PC-9 (cell line): ENCODE measurements around the gene MED13L. TPM values are rescaled to one million over a fixed set of nuclear protein-coding genes. Genes with fewer than 3 reads are reported as not detected.

Source experiments
- BruUV-seq: library from RNA; stranded (reverse); fragments of 400-500 nt; replicated peaks from 2 replicates; lab custom pipeline; 2021; lab: Mats Ljungman, UMichigan
- CTCF ChIA-PET: fragments of 300-600 bp; sonication (Branson Sonifier 250); formaldehyde crosslinking; loops from one replicate; lab custom pipeline; 2022; ENCODE audit warnings: antibody characterized with exemption; lab: Charles Lee
- POLR2A ChIA-PET: fragments of 300-600 bp; sonication (Branson Sonifier 250); formaldehyde crosslinking; loops from one replicate; lab custom pipeline; 2022; ENCODE audit warnings: antibody characterized with exemption; ENCODE audit not compliant: unreplicated experiment; lab: Charles Lee
- DNase-seq, 2 experiments: peaks; one replicate each; pipeline versions ENCODE4 v3.0.0 to v3.0.0-alpha.2; 2015 to 2022; ENCODE audit warnings: mixed read lengths in 1 of 2
- H2AFZ ChIP-seq: fragments of 200-600 bp; sonication (generic); 2 replicates; pipeline ENCODE4 v1.8.1; 2017; ENCODE audit warnings: antibody characterized with exemption
- H3F3A ChIP-seq: fragments of 200-600 bp; sonication (generic); 2 replicates; pipeline ENCODE4 v1.8.1; 2017; ENCODE audit warnings: antibody characterized with exemption, mild to moderate bottlenecking, low read depth; ENCODE audit not compliant: insufficient read depth
- H3K27ac ChIP-seq: fragments of 200-600 bp; sonication (generic); 2 replicates; pipeline ENCODE4 v1.6.1; 2016; ENCODE audit warnings: mixed run types
- H3K27me3 ChIP-seq: fragments of 200-600 bp; sonication (generic); 2 replicates; pipeline ENCODE4 v1.6.1; 2016; ENCODE audit warnings: low read depth, mixed run types; ENCODE audit not compliant: insufficient read depth
- H3K36me3 ChIP-seq: fragments of 200-600 bp; sonication (generic); 2 replicates; pipeline ENCODE4 v1.6.1; 2016; ENCODE audit warnings: low read depth, mixed run types
- H3K4me1 ChIP-seq: fragments of 200-600 bp; sonication (generic); replicated peaks from 2 replicates; pipeline ENCODE4 v1.6.1; 2016; ENCODE audit warnings: mixed run types; ENCODE audit not compliant: insufficient read depth
- H3K4me2 ChIP-seq: fragments of 200-600 bp; sonication (generic); 2 replicates; pipeline ENCODE4 v1.6.1; 2017; ENCODE audit warnings: mixed run types
- H3K4me3 ChIP-seq: fragments of 200-600 bp; sonication (generic); 2 replicates; pipeline ENCODE4 v1.6.1; 2016; ENCODE audit warnings: mixed run types
- H3K79me2 ChIP-seq: fragments of 200-600 bp; sonication (generic); 2 replicates; pipeline ENCODE4 v1.6.1; 2017; ENCODE audit warnings: low read depth, mixed run types
- H3K9me2 ChIP-seq: fragments of 200-600 bp; sonication (generic); 2 replicates; pipeline ENCODE4 v1.8.1; 2017; ENCODE audit warnings: mild to moderate bottlenecking; ENCODE audit not compliant: insufficient read depth
- H3K9me3 ChIP-seq: fragments of 200-600 bp; sonication (generic); 2 replicates; pipeline ENCODE4 v1.8.1; 2016; ENCODE audit warnings: low read depth; ENCODE audit not compliant: insufficient read depth
- H4K20me1 ChIP-seq: fragments of 200-600 bp; sonication (generic); 2 replicates; pipeline ENCODE4 v1.8.1; 2017; ENCODE audit not compliant: insufficient read depth
- EZH2 ChIP-seq: fragments of 200-600 bp; sonication (generic); IDR thresholded peaks from 2 replicates; pipeline ENCODE4 v1.8.0; 2017; ENCODE audit warnings: antibody characterized with exemption, low read depth
- intact Hi-C: fragments of 100-400 bp; cut with micrococcal nuclease; formaldehyde crosslinking; loops from one replicate; pipeline ENCODE4 v1.10.0; 2022; ENCODE audit not compliant: unreplicated experiment
- total RNA-seq: library from RNA; stranded (reverse); gene quantifications from 2 replicates; pipeline ENCODE4 v1.2.3, GENCODE V29; 2021
- TF ChIP-seq, protein P1 (sequence below): fragments of 200-600 bp; sonication (generic); conservative IDR thresholded peaks from 2 replicates; pipeline ENCODE4 v1.6.1; 2017; ENCODE audit warnings: mixed run types, antibody characterized with exemption, mild to moderate bottlenecking, moderate library complexity

Gene MED13L
- total RNA-seq, 1 experiment from 2014 or later: 89.5 TPM

DNA sequence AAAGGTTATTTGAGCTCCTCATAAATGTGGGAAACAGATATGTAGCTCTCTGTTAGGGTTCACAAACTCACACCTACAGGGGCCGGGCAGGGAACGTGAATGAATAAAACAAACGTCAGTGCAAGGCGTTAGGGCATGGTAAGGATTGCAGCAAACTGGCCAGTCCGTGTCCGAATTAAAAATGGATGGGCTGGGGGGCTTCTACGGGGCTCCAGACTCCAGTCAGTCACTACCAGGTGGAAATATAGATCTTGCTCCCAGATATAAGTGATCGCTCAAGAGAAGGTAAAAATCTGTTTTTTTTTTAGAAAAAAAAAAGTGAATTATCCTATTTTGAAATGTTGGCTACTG lies 333.1 kb downstream of the MED13L start:
- Histone ChIP-seq H3K79me2 (no peaks in the 10 kb centered on the region), H3K9me2 (no peaks in the 10 kb centered on the region), H3K4me1 (no peaks in the 10 kb centered on the region), H3F3A (no peaks in the 10 kb centered on the region), H3K27me3 (no peaks in the 10 kb centered on the region), H2AFZ (no peak overlapping the region), H3K27ac (no peak overlapping the region), H3K9me3 (no peaks in the 10 kb centered on the region), H3K4me2 (no peak overlapping the region), H3K4me3 (no peak overlapping the region), H4K20me1 (no peaks in the 10 kb centered on the region), H3K36me3 (no peaks in the 10 kb centered on the region)
- no peak for TF ChIP-seq EZH2
- TF ChIP-seq, protein P1, sequence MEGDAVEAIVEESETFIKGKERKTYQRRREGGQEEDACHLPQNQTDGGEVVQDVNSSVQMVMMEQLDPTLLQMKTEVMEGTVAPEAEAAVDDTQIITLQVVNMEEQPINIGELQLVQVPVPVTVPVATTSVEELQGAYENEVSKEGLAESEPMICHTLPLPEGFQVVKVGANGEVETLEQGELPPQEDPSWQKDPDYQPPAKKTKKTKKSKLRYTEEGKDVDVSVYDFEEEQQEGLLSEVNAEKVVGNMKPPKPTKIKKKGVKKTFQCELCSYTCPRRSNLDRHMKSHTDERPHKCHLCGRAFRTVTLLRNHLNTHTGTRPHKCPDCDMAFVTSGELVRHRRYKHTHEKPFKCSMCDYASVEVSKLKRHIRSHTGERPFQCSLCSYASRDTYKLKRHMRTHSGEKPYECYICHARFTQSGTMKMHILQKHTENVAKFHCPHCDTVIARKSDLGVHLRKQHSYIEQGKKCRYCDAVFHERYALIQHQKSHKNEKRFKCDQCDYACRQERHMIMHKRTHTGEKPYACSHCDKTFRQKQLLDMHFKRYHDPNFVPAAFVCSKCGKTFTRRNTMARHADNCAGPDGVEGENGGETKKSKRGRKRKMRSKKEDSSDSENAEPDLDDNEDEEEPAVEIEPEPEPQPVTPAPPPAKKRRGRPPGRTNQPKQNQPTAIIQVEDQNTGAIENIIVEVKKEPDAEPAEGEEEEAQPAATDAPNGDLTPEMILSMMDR: no peak
- DNase-seq: no peak
- POLR2A ChIA-PET: no interaction called here
- intact Hi-C loops: no loop called here
- CTCF ChIA-PET: no interaction called here
- BruUV-seq: no TSS peak

DNA sequence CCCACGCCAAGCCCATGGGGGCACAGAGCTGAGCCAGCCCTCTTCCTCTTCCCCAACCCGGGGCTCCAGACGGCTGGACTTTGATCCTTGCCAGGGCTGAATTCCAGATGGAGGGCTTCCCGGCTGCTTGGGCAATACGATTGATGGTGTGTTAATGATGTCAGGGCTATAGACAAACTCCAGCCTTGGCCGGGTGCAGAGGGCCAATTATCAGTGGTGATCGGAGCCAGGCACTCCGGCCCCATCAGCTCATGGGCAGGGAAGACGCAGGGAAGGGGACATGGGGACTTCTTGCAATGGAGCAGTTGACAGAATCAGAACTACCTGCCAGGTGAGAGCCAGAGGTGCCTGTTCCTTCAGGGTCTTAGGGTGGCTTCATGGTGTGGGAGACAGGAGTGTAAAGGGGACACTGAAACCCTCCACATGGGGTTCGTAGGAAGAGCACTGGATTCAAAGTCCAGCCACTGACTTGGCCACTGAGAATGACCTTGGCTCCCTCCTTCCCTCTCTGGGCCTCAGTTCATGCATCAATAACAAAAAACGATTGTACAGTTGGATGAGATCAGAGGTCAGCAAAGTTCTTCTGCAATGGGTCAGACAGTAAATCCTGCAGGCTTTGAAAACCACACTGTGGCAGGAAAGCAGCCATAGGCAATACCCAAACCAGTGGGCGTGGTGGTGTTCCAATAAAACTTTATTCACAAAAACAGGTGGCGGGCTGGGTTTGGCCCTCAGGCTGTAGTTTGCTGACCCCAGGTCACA lies 333.7 kb downstream of the MED13L start:
- Histone ChIP-seq H4K20me1 (no peaks in the 10 kb centered on the region), H3K9me2 (no peaks in the 10 kb centered on the region), H2AFZ (no peak overlapping the region), H3K4me2 (no peak overlapping the region), H3K9me3 (no peaks in the 10 kb centered on the region; the same call in 1 of the 2 replicates), H3K27ac (no peak overlapping the region), H3K36me3 (no peaks in the 10 kb centered on the region), H3K79me2 (no peaks in the 10 kb centered on the region), H3F3A (no peaks in the 10 kb centered on the region), H3K27me3 (no peaks in the 10 kb centered on the region), H3K4me3 (no peak overlapping the region), H3K4me1 (no peaks in the 10 kb centered on the region)
- no TSS peak for BruUV-seq
- POLR2A ChIA-PET: no interaction called here
- TF ChIP-seq, protein P1: no peak
- TF ChIP-seq EZH2: no peak
- intact Hi-C loops: no loop called here
- CTCF ChIA-PET: no interaction called here
- DNase-seq: no peak

DNA sequence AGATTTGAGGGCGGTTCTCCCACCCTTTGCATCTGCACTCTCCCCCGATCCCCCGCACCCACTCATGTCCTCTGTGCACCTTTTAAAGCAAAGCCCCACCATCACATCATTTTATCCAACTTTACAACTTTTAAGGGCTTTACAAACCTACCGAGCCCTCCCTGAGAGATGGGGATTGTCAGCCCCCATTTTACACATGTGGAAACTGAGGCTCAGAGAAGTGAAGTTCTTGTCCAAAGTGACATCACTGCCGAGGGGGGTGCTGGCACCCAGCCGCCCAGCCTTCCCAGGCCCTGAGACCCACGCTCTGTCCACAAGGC lies 334.2 kb downstream of the MED13L start:
- Histone ChIP-seq H3K79me2 (no peaks in the 10 kb centered on the region), H3K9me3 (no peaks in the 10 kb centered on the region; the same call in 1 of the 2 replicates), H3F3A (no peaks in the 10 kb centered on the region), H3K4me2 (no peak overlapping the region), H2AFZ (no peak overlapping the region), H3K4me1 (no peaks in the 10 kb centered on the region), H3K27ac (no peak overlapping the region), H3K9me2 (no peaks in the 10 kb centered on the region), H3K4me3 (no peak overlapping the region), H3K27me3 (no peaks in the 10 kb centered on the region), H4K20me1 (no peaks in the 10 kb centered on the region), H3K36me3 (no peaks in the 10 kb centered on the region)
- intact Hi-C loops: no loop called here
- TF ChIP-seq, protein P1: no peak
- CTCF ChIA-PET: no interaction called here
- POLR2A ChIA-PET: no interaction called here
- no TSS peak for BruUV-seq
- no peak for DNase-seq
